K562 (cell line): Measurements from ENCODE around the gene CDK9. TPM values are rescaled to one million over a fixed set of nuclear protein-coding genes. Genes with fewer than 3 reads are reported as not detected.

Experiments used
- GATAD2B ChIP-seq: fragments of 450-650 bp; IDR thresholded peaks from 2 replicates; pipeline ENCODE4 v1.6.1; 2017; ENCODE audit warnings: mild to moderate bottlenecking, borderline replicate concordance
- JUNB ChIP-seq: fragments of 450-650 bp; formaldehyde crosslinking; conservative IDR thresholded peaks from 2 replicates; pipeline ENCODE4 v1.4.0; 2020; ENCODE audit warnings: mild to moderate bottlenecking
- NUFIP1 ChIP-seq: fragments of 450-650 bp; IDR thresholded peaks from 2 replicates; pipeline ENCODE4 v1.6.1; 2018; ENCODE audit not compliant: partially characterized antibody
- RUNX1 ChIP-seq: sonication (generic); IDR thresholded peaks from 2 replicates; pipeline ENCODE4 v1.6.1; 2016; ENCODE audit warnings: antibody characterized with exemption, low read depth
- TSC22D4 ChIP-seq: fragments of 450-650 bp; IDR thresholded peaks from 2 replicates; pipeline ENCODE4 v1.6.1; 2016; ENCODE audit warnings: missing genetic modification characterization, missing biosample characterization, control low read depth
- ZNF717 ChIP-seq: fragments of 250-450 bp; sonication (Bioruptor Pico); IDR thresholded peaks from 2 replicates; pipeline ENCODE4 v1.5.0; 2021
- polyA plus RNA-seq, 8 experiments: library from polyadenylated mRNA; depleted of rRNA in 4 of 8; stranded (reverse) in 5 of 8; unstranded in 3 of 8; fragments of >200 nt; fragmentation: Nextera tagmentation in 2 of 8; fragmentation: Illumina TruSeq in 1 of 8; extraction: Ambion mirVana in 2 of 8; extraction: Trizol in 1 of 8; gene quantifications; 2 replicates each; pipeline versions ENCODE4 v1.2.1 to v1.2.3, GENCODE V29; 2011 to 2014; ENCODE audit warnings: inconsistent platforms in 1 of 8, missing spikeins in 1 of 8
- total RNA-seq, 7 experiments: library from RNA; depleted of rRNA in 6 of 7; stranded (reverse); fragments of >200 nt in 6 of 7; fragmentation: Illumina TruSeq in 2 of 7; extraction: Trizol in 2 of 7; gene quantifications; 2 replicates each; pipeline versions ENCODE4 v1.2.1 to v1.2.3, GENCODE V29; 2011 to 2021; ENCODE audit warnings: low replicate concordance in 1 of 7
- TF ChIP-seq, protein P1 (sequence below), 2 experiments: fragments of 450-650 bp in 1 of 2; sonication (generic) in 1 of 2; formaldehyde crosslinking in 1 of 2; IDR thresholded peaks; 2 replicates each; pipeline versions ENCODE4 v1.7.1 to v1.9.0; 2016 to 2022; ENCODE audit warnings: inconsistent platforms in 1 of 2, mild to moderate bottlenecking in 1 of 2, missing genetic modification reagents in 1 of 2
- TF ChIP-seq, protein P2 (sequence below), 2 experiments: fragments of 450-650 bp; formaldehyde crosslinking in 1 of 2; IDR thresholded peaks; 2 replicates each; pipeline versions ENCODE4 v1.4.0 to v1.6.1; 2014 to 2020; ENCODE audit warnings: mild to moderate bottlenecking in 2 of 2, borderline replicate concordance in 1 of 2, low read depth in 1 of 2
- TF ChIP-seq, protein P3 (sequence below): fragments of 450-650 bp; conservative IDR thresholded peaks from 2 replicates; pipeline ENCODE4 v1.6.1; 2016; ENCODE audit warnings: missing genetic modification characterization, low read depth, mild to moderate bottlenecking, missing compliant biosample characterization, moderate library complexity

Gene CDK9
- total and polyA plus RNA-seq, 9 of the 15 experiments (the other 6 are each of a cell fraction or from before 2014, with no cell fraction given) = 4.2 to 78.6 (median 33.0) TPM

DNA sequence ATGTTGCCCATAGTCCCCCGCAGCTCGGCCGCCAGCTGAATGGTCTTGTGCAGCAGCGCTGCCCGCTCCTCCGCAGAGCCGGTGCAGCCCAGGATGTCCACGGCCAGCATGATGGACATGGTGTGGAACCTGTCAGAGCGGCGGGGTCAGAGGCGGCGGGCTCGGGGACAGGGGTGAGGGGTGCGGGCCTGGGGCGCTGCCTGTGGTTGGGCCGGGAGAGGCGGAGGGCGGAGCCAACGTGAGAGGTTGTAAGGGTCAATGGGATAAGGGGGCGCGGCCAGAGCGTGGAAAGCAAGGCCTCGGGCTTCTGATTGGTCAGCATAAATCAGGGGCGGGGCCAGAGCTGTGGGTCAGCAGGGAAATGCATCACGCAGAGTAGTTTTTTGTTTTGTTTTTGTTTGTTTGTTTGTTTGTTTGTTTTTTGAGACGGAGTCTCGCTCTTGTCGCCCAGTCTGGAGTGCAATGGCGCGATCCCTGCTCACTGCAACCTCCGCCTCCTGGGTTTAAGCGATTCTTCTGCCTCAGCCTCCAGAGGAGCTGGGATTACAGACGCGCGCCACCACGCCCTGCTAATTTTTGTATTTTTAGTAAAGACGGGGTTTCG lies 43.9 kb upstream of the CDK9 start (continued):
- TF ChIP-seq, protein P1, sequence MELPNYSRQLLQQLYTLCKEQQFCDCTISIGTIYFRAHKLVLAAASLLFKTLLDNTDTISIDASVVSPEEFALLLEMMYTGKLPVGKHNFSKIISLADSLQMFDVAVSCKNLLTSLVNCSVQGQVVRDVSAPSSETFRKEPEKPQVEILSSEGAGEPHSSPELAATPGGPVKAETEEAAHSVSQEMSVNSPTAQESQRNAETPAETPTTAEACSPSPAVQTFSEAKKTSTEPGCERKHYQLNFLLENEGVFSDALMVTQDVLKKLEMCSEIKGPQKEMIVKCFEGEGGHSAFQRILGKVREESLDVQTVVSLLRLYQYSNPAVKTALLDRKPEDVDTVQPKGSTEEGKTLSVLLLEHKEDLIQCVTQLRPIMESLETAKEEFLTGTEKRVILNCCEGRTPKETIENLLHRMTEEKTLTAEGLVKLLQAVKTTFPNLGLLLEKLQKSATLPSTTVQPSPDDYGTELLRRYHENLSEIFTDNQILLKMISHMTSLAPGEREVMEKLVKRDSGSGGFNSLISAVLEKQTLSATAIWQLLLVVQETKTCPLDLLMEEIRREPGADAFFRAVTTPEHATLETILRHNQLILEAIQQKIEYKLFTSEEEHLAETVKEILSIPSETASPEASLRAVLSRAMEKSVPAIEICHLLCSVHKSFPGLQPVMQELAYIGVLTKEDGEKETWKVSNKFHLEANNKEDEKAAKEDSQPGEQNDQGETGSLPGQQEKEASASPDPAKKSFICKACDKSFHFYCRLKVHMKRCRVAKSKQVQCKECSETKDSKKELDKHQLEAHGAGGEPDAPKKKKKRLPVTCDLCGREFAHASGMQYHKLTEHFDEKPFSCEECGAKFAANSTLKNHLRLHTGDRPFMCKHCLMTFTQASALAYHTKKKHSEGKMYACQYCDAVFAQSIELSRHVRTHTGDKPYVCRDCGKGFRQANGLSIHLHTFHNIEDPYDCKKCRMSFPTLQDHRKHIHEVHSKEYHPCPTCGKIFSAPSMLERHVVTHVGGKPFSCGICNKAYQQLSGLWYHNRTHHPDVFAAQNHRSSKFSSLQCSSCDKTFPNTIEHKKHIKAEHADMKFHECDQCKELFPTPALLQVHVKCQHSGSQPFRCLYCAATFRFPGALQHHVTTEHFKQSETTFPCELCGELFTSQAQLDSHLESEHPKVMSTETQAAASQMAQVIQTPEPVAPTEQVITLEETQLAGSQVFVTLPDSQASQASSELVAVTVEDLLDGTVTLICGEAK (IDR thresholded peaks at IDR 0.05) = no peak
- TF ChIP-seq, protein P1 (CRISPR knock-in tag; IDR thresholded peaks at IDR 0.05) = no peak
- TF ChIP-seq RUNX1 (no peak), NUFIP1 (no peak), TSC22D4 (tag) (no peak), ZNF717 (CRISPR knock-in tag) (no peak), JUNB (CRISPR knock-in tag) (no peak), GATAD2B (no peak)
- TF ChIP-seq, protein P2, sequence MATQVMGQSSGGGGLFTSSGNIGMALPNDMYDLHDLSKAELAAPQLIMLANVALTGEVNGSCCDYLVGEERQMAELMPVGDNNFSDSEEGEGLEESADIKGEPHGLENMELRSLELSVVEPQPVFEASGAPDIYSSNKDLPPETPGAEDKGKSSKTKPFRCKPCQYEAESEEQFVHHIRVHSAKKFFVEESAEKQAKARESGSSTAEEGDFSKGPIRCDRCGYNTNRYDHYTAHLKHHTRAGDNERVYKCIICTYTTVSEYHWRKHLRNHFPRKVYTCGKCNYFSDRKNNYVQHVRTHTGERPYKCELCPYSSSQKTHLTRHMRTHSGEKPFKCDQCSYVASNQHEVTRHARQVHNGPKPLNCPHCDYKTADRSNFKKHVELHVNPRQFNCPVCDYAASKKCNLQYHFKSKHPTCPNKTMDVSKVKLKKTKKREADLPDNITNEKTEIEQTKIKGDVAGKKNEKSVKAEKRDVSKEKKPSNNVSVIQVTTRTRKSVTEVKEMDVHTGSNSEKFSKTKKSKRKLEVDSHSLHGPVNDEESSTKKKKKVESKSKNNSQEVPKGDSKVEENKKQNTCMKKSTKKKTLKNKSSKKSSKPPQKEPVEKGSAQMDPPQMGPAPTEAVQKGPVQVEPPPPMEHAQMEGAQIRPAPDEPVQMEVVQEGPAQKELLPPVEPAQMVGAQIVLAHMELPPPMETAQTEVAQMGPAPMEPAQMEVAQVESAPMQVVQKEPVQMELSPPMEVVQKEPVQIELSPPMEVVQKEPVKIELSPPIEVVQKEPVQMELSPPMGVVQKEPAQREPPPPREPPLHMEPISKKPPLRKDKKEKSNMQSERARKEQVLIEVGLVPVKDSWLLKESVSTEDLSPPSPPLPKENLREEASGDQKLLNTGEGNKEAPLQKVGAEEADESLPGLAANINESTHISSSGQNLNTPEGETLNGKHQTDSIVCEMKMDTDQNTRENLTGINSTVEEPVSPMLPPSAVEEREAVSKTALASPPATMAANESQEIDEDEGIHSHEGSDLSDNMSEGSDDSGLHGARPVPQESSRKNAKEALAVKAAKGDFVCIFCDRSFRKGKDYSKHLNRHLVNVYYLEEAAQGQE (IDR thresholded peaks at IDR 0.05; ENCODE audit: borderline replicate concordance) = no peak
- TF ChIP-seq, protein P2 (CRISPR knock-in tag; IDR thresholded peaks at IDR 0.05; ENCODE audit: low read depth) = no peak
- TF ChIP-seq, protein P3, sequence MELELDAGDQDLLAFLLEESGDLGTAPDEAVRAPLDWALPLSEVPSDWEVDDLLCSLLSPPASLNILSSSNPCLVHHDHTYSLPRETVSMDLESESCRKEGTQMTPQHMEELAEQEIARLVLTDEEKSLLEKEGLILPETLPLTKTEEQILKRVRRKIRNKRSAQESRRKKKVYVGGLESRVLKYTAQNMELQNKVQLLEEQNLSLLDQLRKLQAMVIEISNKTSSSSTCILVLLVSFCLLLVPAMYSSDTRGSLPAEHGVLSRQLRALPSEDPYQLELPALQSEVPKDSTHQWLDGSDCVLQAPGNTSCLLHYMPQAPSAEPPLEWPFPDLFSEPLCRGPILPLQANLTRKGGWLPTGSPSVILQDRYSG (tag) = no peak
